NOMO-1 treated with dmso at 0.1 percent for 144 hours (cell line): ENCODE measurements around the gene CENPP.
"Not testable (repeated sequence)": the region's sequence is repeated elsewhere in the genome, so short reads cannot be mapped to it uniquely, and the experiment has no call there.

Source experiments
- DNase-seq: peaks from one replicate; lab custom pipeline; 2025; ENCODE audit not compliant: unreplicated experiment; lab: John Stamatoyannopoulos, UW

Gene CENPP

DNA sequence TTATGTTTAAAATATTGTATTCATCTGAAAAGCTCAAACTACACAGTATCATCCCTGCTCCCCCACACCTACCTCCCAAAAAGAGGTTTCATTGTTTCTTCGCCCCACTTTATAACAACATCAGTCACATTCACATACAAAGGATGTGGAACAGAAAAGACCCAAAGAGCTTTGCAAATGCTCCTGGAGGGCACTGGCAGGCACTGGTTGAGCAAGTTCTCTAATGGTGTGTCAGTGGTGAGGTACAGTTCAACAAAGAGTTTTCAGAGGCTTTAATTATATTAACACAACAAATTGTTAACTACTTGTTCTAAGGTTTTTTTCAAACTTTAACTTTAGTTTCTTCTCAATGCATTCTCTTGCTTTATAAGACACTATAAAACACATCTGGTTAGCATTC, 264.2 kb downstream of the CENPP start:
- no peak for DNase-seq

DNA sequence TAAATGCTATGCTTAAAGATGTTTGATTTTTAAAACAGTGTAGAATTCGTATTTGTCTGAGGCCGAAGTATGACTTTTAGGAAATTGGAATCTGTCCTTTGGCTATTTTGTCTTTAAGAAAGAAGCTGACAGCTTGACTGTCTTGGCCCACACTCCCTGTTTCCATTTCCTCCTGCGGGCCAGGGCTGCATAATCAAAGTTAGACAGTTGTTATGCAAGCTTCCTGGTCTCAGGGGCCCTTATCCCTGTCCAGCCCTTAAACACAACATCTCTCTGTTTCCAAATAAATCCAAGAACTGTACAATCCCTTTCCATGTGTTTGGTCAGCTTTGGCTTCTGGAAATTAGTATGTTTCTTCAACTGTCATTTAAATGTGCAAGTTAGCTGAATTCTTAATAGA, 264.6 kb downstream of the CENPP start:
- DNase-seq = peak; percentile 70

DNA sequence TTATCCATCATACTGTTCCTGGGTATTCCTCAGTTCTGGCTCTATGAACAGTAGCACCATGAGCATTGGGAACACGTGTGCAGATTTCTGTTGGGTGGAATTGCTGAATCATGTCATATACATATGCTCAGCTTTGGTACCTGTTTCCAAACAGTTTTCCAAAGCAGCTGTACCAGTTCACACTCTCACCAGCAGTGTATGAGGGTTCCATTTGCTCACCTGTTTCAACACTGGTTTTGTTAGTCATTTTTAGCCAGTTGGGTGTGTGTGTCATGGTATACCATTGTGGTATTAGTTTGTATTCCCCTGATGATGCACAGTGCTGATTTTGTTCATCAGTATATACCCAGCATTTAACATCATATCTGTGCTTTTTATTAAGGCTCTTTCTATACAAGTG, 266.8 kb downstream of the CENPP start:
- DNase-seq = no peak

DNA sequence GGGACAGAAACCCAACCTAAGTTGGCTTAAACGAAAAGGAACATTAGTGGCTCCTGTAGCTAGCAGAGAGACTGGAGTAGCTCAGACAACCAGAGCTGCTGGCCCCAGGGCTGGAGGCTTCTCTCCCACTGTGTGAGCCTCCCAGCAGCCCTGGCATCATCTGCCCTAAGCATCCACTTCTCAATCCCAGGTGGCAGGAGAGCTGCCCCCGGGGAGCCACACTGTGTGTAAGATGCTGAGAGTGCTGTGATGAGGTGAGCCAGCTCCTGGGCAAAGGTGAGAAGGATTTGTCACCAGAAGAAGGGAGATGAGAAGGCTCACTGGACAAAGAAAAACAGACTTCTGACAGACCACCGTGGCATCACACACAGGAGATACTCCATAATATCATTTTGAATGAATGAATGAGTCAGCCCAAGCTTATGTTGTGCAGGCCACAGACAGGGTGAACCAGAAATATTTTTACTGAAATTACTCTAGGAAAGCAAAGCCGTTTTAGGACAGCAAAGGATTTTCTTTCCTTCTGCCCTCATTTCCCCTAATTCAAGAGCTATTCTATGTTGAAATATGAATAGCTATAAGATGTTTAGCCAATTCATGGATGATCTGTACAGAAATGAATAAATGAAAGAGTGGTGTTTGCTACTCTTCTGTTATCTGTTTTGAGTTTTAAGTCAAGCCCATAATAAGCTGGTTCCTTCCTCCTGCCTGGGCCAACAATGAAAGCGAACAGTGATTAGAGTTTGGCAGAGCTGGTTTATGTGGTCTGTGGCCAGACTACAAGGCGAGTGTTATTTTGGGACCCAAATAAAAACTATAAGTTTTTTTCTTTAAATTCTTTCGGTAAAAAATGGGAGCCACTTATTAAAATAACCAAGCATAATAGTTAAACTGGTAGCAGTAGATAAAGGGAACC, 267.5 kb downstream of the CENPP start:
- DNase-seq = no peak

DNA sequence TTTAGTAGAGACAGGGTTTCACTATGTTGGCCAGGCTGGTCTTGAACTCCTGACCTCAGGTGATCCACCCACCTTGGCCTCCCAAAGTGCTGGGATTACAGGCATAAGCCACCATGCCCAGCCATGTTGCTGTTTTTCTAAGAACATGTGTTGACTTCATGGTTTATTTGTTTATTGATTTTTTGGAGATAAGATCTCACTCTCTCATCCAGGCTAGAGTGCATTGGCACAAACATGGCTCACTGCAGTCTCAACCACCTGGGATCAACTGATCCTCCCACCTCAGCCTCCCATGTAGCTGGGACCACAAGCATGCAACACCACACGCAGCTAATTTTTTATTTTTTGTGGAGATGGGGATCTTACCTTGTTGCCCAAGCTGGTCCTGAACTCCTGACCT, 269.3 kb downstream of the CENPP start:
- DNase-seq = not testable (repeated sequence)

DNA sequence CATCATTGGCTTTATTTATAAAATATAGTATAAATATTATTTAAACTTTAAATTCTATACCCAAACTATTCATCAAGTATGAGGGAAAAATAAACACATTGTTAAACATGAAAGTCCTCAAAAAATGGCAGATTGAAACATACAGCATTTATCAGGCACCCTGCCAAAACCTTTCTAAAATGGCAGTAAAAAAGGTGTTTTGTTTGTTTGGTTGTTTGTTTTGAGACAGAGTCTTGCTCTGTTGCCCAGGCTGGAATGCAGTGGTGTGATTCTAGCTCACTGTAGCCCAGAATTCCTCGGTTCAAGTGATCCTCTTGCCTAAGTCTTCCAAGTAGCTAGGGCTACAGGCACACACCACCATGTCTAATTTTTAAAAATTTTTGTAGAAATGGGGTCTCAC, 270.2 kb downstream of the CENPP start:
- no peak for DNase-seq

DNA sequence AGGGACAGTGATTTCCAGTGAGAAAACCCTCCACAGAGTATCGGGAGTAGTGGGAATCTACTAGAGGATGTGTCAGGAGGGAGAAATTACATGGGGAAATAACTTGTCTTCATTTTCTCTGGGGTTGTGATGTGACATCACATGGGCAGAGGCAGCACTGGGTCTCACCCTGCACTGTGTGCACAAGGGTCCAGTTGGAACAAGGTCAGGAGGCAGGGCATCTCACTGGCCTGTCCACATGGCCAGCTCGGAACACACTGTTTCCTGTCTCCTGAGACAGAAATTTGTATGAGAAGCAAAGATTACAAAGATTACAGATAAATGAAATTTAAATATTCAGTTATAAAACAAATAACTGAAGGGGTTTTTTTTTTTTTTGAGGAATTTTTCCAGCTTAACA, 272.6 kb downstream of the CENPP start:
- DNase-seq = no peak

DNA sequence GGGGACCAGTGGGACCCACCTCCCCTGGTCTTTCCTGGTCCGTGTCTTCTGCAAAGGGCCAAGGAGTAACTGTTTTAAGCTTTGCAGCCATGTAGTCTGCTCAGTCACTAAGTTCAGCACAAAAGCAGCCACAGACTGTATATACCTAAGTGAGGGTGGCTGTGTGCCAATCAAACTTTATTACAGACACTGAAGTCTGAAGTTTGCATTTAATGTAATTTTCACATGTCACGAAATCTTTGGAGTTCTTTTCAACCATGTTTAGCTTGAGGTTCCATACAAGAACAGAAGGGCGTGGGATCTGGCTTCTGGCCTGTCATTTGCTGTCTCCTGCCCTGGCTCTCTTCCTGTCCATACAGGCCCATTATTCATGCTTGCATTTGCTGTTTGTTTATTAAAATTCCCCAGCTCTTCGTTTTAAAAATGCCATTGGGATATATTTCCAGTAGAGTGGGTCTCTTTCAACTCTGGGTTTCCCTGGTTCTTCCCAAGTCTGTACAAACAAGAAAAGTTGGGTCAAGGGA, 274.2 kb downstream of the CENPP start:
- no peak for DNase-seq

DNA sequence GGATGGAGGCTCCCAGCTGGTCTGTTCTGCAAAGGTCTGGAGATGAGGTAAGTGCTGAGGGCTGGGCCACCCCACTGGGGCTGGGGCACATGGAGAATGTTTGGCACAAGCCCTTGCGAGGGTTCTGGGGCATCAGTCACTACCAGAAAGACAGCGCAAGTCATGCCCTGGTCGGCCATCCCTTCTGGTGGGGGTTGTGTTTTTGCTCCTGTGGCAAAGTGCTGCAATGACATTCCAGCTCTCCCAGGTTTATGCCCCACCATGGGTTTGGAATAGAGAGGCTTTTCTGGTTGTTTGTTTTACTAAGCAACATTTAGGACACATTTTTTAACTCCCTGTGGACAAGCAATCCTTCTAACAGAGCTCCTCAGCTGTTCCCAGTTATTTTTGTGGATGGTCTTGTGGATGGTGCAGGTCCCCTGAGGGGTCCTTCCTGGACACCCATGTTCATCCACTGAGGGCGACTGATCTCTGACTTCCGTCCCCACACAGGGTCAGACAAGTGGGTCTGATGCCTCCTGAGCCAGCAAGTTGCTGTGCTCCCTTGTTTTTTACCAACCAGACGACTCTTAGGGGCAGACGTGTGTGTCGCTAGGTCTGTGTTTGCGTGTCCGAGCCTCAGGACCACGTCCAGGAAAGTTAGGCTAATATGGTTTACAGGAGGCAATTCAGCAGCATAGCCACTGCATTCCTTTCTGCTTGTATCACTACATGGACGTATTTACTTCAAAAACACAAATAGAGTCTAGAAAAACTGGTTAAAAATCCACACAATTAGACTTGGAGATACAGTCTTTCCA, 274.9 kb downstream of the CENPP start:
- no peak for DNase-seq

DNA sequence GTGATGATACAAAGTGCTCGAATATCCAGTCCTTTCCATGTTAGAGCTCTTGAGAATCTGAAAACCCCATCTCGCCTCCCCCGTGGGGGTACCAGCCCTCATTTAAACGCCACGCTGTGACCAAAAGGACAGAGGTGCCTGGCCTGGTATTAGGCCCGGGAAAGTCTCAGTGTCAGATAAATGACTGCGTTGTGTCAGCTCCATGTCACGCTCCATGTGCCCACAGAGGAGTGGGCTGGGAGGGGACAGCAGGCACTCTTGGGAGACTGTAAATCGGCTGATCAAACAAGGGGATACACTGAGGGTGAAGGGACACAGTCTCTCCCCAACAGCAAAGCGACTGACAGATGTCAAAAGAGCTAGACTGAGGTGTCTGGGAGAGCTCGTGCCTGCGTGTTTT, 275.7 kb downstream of the CENPP start:
- no peak for DNase-seq

DNA sequence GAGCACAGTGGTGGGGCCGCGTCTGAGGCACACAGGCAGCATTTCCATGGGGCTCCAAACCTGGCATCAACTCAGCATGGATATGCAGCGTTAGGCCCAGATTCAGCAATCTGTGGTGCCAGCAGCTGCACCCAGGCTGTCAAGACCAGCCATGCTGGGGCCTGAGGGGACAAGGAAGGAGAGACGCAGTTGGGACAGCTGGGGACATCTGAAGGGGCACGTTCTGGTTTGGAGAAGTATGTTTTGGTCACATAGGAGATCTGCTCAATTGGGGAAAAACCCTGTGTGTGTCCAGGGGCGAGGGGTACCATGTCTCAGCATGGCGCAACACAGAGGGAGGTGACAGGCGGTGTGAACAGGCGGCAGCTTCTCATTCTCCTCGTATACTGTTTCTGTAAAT, 276.7 kb downstream of the CENPP start:
- no peak for DNase-seq

DNA sequence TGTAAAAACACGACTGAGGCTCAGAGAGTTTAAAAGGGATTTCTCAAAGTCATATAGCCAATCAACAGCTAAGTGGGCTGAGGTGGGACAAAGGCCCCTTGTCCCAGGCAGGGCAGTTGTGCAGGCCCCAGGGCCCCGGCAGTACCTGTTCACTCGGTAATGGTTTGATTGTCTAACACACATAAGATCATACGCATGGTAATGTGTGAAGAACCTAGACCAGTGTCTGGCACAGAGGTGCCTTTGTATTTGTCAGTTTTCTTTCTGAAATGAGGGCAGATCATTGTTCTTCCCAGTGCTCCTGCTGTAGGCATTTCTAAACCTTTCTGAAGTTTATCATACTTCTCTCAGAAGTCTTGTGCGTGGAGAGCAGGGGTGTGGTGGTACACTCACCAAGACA, 277.3 kb downstream of the CENPP start:
- DNase-seq = no peak

DNA sequence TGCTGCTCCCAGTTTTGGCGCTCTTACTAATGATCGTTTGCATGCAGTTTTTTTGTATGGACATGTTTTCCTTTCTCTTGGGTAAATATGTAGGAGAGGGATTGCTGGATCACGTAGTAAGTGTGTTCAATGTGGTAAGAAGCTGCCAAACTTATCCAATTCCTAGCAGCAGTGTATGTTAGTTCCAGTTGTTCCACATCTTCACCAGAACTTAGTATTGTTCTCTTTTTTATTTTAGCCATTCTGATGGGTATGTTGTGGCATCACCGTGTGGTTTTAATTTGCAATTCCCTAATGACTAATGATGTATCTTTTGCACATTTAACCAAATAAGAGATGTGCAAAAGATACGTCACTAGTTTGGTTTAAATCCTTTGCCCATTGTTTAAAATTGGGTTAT, 278.2 kb downstream of the CENPP start:
- DNase-seq = no peak

DNA sequence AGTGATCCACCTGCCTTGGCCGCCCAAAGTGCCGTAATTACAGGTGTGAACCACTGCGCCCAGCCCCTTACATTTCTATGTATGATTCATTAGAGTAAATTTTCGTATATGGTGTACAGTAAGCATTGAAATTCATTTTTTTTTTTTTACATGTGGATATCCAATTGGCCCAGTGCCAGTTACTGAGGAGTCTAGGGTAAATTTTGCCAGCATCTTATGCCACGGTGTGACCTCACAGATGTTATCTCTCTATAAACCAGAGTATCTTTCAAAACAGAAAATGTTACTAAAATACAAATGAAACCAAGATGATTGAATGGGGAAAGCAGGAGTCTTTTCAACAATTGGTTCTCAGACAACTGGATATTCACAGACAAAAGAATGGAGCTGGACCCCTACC, 279.5 kb downstream of the CENPP start:
- DNase-seq = no peak

DNA sequence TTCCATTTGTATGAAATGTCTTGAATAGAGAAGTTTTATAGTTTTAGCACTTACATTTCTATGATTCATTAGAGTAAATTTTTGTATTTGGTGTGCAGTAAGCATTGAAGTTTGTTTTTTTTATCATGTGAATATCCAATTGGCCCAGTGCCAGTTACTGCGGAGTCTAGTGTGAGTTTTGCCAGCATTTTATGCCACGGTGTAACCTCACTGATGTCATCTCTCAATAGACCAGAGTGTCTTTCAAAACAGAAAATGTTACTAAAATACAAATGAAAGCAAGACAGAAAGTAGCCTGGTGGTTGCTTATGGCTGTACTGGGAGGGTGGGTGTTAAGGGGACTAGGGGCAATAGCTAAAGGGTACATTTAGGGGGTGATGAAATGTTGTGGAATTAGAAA, 281.3 kb downstream of the CENPP start:
- DNase-seq = no peak

DNA sequence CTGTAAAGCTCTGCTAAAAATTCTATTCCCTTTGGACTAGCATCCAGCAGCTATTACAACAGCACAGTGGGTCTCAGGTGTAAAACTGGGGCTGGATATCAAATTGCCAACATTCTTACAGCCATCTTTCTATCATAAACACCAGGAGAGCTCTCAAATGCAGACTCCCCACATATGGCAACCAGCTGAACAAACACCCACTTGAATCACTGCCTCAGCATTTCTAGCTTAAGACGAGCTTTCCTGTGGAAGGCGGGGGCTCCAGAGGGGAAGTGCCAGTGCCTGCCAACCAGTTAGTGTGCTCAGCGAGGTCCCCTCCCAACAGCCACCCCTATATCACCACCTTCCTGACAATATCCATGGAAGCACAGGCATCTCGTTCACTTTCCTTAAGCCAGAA, 282.0 kb downstream of the CENPP start:
- no peak for DNase-seq

DNA sequence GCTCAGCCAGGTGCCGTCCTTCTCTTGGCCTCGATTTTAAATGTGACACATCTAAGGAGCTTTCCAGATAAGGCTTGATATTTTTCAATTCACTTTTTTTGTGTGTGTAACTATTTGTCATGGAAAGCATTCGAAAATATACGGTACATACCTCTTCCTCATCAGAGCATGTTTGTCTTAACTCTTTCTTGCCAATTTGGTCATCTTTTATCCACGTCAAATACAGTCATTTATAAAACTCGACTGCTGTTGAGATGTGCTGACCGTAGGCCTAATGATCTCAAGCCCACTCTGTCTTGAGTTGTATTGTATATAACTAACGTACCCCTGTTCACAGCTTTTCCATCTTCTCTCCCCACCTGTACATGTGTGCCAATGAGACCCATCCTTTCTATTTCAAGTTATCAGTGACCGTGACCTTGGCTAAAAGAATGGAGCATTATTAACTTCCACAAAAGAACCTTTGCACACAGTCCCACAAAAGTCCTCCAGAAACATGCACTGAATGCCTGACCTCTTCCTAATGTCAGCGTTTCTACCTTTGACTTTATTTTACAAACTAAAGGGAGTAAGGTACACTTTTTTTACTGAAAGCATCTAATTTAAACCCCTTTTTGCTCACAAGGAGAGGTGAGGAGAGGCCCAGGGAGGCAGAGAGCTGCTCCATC, 282.6 kb downstream of the CENPP start:
- no peak for DNase-seq

DNA sequence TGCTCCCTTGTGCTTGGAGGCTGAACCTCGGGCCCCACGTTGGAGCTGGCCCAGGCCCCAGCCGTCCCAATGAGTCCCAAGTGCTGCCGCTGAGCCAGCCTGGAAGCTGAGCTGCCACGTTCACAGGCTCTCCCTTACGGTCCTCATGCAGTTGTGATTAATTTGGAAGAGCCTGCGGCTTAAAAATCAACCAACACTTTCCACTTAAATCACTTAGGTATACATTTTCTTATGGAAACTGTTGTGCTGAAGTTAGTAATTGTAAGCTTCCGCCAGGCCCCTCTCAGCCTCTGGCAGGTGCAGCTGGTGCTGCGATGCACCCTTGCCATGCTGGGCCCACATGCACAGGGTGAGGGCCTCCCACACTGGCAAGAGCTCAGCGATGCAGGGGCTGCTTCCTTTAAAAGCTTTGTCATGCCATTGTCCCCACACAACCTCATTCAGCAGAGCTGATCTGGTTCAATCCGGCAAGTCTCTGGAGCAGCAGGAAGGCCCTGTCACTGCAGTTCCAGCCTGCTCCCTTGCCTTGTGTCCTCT, 283.2 kb downstream of the CENPP start:
- no peak for DNase-seq

DNA sequence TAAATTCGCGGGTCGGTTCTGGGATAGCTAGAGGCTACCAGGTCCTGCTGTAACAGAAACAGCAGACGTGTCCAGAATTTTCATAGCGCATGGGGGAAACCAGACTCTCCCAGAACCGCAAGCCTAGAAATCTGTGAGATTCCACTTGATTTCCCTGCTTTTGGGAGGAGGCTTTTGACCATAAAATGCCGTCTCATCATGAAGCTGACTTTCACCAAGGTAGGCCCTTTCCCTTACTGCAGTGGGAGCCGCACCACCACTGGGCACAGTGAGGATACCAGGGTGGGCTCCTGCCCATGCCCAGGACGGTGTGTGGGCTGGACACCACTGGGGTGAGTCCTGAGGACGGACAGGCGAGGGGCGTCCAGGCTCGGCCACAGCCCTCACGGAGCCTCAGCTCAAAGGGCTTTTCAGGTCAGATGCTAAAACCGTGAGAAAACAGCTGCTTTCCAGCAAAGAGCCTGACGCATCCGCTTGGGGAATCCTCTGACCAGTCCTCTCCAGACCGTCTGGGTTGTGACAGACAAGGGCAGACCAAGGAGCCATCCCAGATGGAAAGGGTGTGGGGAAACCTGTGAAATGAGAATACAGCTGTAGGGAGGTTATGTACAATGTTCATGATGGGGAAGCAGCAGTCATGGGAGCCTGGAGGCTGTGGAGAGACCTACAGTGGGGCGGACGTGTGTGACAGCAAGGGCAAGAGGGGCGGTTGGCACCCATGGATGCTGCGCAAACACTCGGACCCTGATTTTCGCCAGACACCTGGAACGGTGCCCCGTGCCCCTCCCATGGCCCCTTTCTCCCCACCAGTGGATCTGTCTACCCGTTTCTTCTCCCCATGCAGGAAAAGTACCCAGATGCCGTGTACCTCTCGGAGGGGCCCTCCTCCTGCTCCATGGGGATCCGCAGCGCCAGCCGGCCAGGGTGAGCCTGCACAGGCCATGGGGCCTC, 285.0 kb downstream of the CENPP start:
- no peak for DNase-seq

DNA sequence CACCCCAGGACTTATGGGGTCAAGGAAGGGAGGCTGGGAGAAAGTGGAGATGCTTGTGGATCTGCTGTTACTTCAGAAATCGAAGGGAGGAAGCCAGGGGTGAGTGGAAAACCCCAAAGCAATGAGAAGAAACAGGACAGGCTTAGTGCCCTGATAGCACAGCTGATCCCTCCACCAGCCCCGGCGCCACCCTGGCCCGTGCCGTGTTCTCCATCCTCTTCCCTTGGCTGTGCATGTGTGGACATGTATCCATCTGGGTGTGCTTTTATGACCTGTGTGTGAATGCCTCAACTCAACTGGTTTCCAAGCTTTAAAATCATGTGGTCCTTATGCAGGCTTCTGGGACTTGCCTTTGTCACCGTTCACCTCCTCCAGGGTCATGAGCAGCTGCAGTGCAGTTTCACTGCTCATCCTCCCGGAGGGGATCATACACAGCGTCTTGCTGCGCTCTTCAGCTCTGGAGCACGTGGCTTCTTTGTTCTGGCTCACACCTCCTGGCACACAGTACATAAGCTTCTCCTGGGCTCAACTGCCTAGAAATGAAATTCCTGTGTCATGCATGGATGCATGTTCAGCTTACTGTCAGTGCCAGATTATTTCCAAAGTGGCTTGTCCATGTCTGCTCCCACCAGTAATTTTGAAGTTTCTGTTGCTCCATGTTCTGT, 286.0 kb downstream of the CENPP start:
- no peak for DNase-seq
